DND-41 (cell line): ENCODE data around the gene IL6R.

Source experiments
- CTCF ChIP-seq: IDR thresholded peaks from 2 replicates; pipeline ENCODE4 v1.5.1; 2012; ENCODE audit warnings: borderline replicate concordance, low read length, moderate library complexity, mild to moderate bottlenecking; ENCODE audit not compliant: poor library complexity, severe bottlenecking; ENCODE audit errors: extremely low read depth
- EZH2 ChIP-seq: IDR thresholded peaks from 3 replicates; pipeline ENCODE4 v1.6.1; 2012; ENCODE audit warnings: borderline replicate concordance, low read depth, mild to moderate bottlenecking, moderate library complexity, low read length, inconsistent platforms; ENCODE audit not compliant: severe bottlenecking

- no peak for TF ChIP-seq CTCF
- TF ChIP-seq EZH2: no peak
Measured at GRCh38 chr1:154430903-154431302, 25.8 kb downstream of the IL6R start.
